ENCODE results near the gene CPT2. TPM values are rescaled to one million over a fixed set of nuclear protein-coding genes. Genes with fewer than 3 reads are reported as not detected.

The CPT2 gene
- total RNA-seq, 3 donors from 2014 or later = 30.1 to 75.3 (median 52.3) TPM

- Histone ChIP-seq H3K4me1 (ENCODE audit: low read depth) (no peaks in the 10 kb centered on the region), H3K36me3 (ENCODE audit: low read depth) (no peaks in the 10 kb centered on the region), H3K4me3 (no peak overlapping the region), H3K9me3 (no peaks in the 10 kb centered on the region)
- no peak for DNase-seq
- ATAC-seq = peak; percentile 57
- intact Hi-C loops (cut with DNase I, micrococcal nuclease) = loop anchor here in 1 of 2 donors (10.0 kb wide), 1 partner anchor 110 kb away; the partner anchor contains the start of gene PODN
- no peak for TF ChIP-seq CTCF (IDR thresholded peaks at IDR 0.05)
Observed at GRCh38 chr1:53174971-53175913, 21.4 kb upstream of the CPT2 start.

- DNase-seq (peak in 1 of 3 donors; percentile 57), ATAC-seq (peak; percentile 30)
- no peak overlapping the region for H3K4me3 ChIP-seq
- intact Hi-C loops (cut with DNase I, micrococcal nuclease) = loop anchor here in 1 of 2 donors (10.0 kb wide), 1 partner anchor 112 kb away; the partner anchor contains the start of gene PODN
- TF ChIP-seq CTCF (IDR thresholded peaks at IDR 0.05) = no peak
- H3K36me3 ChIP-seq (ENCODE audit: low read depth) = no peaks in the 10 kb centered on the region
- peaks cover under 1% of the 10 kb centered on the region for H3K4me1 ChIP-seq (ENCODE audit: low read depth)
- no peaks in the 10 kb centered on the region for H3K9me3 ChIP-seq
Observed at GRCh38 chr1:53176452-53177208, 20.0 kb upstream of the CPT2 start.

- H3K4me3 ChIP-seq = no peak overlapping the region
- TF ChIP-seq CTCF (IDR thresholded peaks at IDR 0.05) = no peak
- H3K4me1 ChIP-seq (ENCODE audit: low read depth) = peaks cover 12% of the 10 kb centered on the region
- intact Hi-C loops (cut with DNase I, micrococcal nuclease) = no loop called here
- ATAC-seq (no peak), DNase-seq (no peak)
- no peaks in the 10 kb centered on the region for H3K9me3 ChIP-seq
- H3K36me3 ChIP-seq (ENCODE audit: low read depth) = no peaks in the 10 kb centered on the region
Observed at GRCh38 chr1:53180226-53180625, 16.4 kb upstream of the CPT2 start.

GRCh38 chr1:53180951-53181350 is 15.7 kb upstream of the CPT2 start:
- no peak for TF ChIP-seq CTCF (IDR thresholded peaks at IDR 0.05)
- Histone ChIP-seq H3K36me3 (ENCODE audit: low read depth) (no peaks in the 10 kb centered on the region), H3K9me3 (no peaks in the 10 kb centered on the region), H3K4me3 (no peak overlapping the region), H3K4me1 (ENCODE audit: low read depth) (peaks cover 13% of the 10 kb centered on the region)
- ATAC-seq (no peak), DNase-seq (no peak)
- intact Hi-C loops (cut with DNase I, micrococcal nuclease) = no loop called here

- Histone ChIP-seq H3K4me3 (no peak overlapping the region), H3K4me1 (ENCODE audit: low read depth) (peaks cover 18% of the 10 kb centered on the region), H3K9me3 (no peaks in the 10 kb centered on the region), H3K36me3 (ENCODE audit: low read depth) (no peaks in the 10 kb centered on the region)
- peak; percentile 75 for TF ChIP-seq CTCF (IDR thresholded peaks at IDR 0.05)
- peak; percentile 80 to 97 (median 90) for DNase-seq
- ATAC-seq = peak; percentile 64
- intact Hi-C loops (cut with DNase I, micrococcal nuclease) = no loop called here
Observed at GRCh38 chr1:53182111-53182593, 14.5 kb upstream of the CPT2 start.
